BJ (cell line): Measurements from ENCODE around the gene MED16. TPM values are rescaled to one million over a fixed set of nuclear protein-coding genes. Genes with fewer than 3 reads are reported as not detected.

Experiments
- CTCF ChIA-PET: fragments of 350-600 bp; formaldehyde crosslinking; extraction: SDS; loops from one replicate; lab custom pipeline; 2021; ENCODE audit warnings: antibody characterized with exemption, inconsistent platforms; lab: Yijun Ruan, JAX
- POLR2A ChIA-PET: fragments of 300-600 bp; sonication (Branson Sonifier 250); formaldehyde crosslinking; extraction: SDS; loops from one replicate; lab custom pipeline; 2021; ENCODE audit warnings: antibody characterized with exemption; lab: Charles Lee
- DNase-seq: peaks from one replicate; pipeline ENCODE4 v3.0.0-alpha.2; 2011; ENCODE audit warnings: low read depth
- H3K27me3 ChIP-seq: 2 replicates; pipeline ENCODE4 v1.6.0; 2011; ENCODE audit warnings: low read length; ENCODE audit not compliant: control insufficient read depth, insufficient read depth
- H3K36me3 ChIP-seq: 2 replicates; pipeline ENCODE4 v1.5.1; 2011; ENCODE audit warnings: low read length; ENCODE audit not compliant: control insufficient read depth, insufficient read depth
- H3K4me3 ChIP-seq: 2 replicates; pipeline ENCODE4 v1.5.1; 2011; ENCODE audit warnings: low read depth, mild to moderate bottlenecking, control low read depth, low read length
- polyA plus RNA-seq: library from polyadenylated mRNA; depleted of rRNA; stranded (reverse); fragments of >200 nt; gene quantifications from 2 replicates; pipeline ENCODE4 v1.2.3, GENCODE V29; 2011
- TF ChIP-seq, protein P1 (sequence below): IDR thresholded peaks from 2 replicates; pipeline ENCODE4 v1.5.1; 2011; ENCODE audit warnings: low read depth, mild to moderate bottlenecking, control low read depth, inconsistent platforms, low read length, moderate library complexity; ENCODE audit not compliant: insufficient read depth

MED16 gene
- polyA plus RNA-seq, 1 experiment, result 39.8 TPM

DNA sequence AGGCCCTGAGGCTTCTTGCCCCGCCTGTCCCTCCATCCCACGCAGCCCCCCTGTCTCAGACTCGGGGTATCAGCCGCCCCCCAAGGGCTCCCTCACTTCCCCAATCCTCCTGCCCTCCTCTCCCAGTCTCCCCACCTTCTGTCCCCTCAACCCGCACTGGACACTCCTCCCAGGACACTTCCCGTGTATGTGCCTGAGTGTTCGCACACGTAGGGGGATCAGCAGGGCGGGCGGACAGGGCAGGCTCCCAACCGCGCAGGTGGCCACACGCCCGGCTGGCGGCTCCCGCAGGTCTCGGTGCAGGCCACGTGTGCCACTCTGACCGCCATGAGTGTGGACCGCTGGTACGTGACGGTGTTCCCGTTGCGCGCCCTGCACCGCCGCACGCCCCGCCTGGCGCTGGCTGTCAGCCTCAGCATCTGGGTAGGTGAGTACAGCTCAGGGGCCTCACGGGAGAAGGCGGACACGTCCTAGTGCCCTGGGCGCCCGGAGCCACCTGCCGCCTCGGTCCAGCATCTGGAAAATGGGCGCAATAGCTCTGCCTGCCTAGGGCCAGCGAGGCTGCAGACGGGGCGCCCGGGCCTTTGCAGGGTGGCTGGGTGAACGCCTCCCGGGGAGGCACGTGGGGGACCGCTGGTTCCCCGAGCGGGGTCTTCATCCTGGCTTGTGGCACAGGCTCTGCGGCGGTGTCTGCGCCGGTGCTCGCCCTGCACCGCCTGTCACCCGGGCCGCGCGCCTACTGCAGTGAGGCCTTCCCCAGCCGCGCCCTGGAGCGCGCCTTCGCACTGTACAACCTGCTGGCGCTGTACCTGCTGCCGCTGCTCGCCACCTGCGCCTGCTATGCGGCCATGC lies 26.4 kb upstream of the MED16 start:
- H3K4me3 ChIP-seq, result no peak overlapping the region
- H3K36me3 ChIP-seq, result no peaks in the 10 kb centered on the region
- CTCF ChIA-PET, result interaction anchor here (0.6 to 6.0 kb wide), 4 partner anchors 56 to 78 kb away, joined by 3 to 102 read pairs (median 9); partner anchors contain the start of gene WDR18
- DNase-seq, result no peak
- TF ChIP-seq, protein P1, sequence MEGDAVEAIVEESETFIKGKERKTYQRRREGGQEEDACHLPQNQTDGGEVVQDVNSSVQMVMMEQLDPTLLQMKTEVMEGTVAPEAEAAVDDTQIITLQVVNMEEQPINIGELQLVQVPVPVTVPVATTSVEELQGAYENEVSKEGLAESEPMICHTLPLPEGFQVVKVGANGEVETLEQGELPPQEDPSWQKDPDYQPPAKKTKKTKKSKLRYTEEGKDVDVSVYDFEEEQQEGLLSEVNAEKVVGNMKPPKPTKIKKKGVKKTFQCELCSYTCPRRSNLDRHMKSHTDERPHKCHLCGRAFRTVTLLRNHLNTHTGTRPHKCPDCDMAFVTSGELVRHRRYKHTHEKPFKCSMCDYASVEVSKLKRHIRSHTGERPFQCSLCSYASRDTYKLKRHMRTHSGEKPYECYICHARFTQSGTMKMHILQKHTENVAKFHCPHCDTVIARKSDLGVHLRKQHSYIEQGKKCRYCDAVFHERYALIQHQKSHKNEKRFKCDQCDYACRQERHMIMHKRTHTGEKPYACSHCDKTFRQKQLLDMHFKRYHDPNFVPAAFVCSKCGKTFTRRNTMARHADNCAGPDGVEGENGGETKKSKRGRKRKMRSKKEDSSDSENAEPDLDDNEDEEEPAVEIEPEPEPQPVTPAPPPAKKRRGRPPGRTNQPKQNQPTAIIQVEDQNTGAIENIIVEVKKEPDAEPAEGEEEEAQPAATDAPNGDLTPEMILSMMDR, result no peak
- H3K27me3 ChIP-seq, result peaks cover 22% of the 10 kb centered on the region
- POLR2A ChIA-PET, result no interaction called here

DNA sequence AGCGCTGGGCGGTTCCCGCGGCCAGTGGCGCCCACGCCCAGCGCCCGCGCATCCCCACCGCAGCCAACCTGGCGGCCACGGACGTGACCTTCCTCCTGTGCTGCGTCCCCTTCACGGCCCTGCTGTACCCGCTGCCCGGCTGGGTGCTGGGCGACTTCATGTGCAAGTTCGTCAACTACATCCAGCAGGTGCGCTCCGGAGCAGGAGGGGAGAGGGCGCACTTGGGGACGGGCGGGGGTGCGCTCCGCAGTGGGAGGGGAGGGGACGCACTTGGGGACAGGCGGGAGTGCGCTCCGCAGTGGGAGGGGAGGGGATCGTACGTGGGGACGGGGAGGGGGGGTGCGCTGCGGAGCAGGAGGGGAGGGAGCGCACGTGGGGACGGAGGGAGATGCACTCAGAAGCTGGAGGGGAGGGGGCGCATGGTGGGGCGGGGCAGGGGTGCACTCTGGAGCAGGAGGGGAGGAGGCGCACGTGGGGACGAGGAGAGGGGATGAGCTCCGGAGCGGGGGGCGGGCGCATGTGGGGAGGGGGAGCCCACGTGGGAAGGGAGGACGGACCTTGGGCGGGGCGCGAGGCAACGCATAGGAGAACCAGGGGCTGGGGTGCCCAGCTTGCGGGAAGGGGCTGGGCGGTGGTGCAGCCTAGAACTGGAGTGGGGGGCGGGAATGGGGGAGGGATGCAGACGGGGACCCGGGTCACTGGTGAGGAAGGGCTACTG lies 25.7 kb upstream of the MED16 start:
- H3K36me3 ChIP-seq, result no peaks in the 10 kb centered on the region
- TF ChIP-seq, protein P1, result no peak
- H3K4me3 ChIP-seq, result no peak overlapping the region
- CTCF ChIA-PET, result interaction anchor here (1.0 to 3.2 kb wide), 4 partner anchors 55 to 150 kb away, joined by 3 to 12 read pairs (median 4); no protein-coding TSS in a partner anchor
- peaks cover 22% of the 10 kb centered on the region for H3K27me3 ChIP-seq
- POLR2A ChIA-PET, result no interaction called here
- DNase-seq, result no peak

DNA sequence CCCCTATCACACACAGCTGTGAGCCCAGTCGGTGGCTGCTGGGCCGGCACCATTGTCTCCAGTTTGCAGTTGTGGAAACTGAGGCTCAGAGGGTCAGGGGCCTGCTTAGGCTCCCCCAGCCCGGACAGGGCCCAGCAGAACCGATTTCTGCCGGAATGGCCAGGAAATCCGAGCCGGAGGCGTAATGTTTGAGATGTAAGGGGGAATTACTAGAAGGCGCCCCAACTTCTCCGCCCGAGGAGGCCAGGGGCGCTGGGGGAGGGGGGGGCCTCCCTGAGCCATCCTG lies 25.1 kb upstream of the MED16 start:
- TF ChIP-seq, protein P1, result no peak
- DNase-seq, result no peak
- Histone ChIP-seq H3K36me3 (no peaks in the 10 kb centered on the region), H3K27me3 (peaks cover 22% of the 10 kb centered on the region), H3K4me3 (no peak overlapping the region)
- CTCF ChIA-PET, result interaction anchor here (1.0 to 3.2 kb wide), 4 partner anchors 55 to 149 kb away, joined by 3 to 12 read pairs (median 4); no protein-coding TSS in a partner anchor
- POLR2A ChIA-PET, result no interaction called here

DNA sequence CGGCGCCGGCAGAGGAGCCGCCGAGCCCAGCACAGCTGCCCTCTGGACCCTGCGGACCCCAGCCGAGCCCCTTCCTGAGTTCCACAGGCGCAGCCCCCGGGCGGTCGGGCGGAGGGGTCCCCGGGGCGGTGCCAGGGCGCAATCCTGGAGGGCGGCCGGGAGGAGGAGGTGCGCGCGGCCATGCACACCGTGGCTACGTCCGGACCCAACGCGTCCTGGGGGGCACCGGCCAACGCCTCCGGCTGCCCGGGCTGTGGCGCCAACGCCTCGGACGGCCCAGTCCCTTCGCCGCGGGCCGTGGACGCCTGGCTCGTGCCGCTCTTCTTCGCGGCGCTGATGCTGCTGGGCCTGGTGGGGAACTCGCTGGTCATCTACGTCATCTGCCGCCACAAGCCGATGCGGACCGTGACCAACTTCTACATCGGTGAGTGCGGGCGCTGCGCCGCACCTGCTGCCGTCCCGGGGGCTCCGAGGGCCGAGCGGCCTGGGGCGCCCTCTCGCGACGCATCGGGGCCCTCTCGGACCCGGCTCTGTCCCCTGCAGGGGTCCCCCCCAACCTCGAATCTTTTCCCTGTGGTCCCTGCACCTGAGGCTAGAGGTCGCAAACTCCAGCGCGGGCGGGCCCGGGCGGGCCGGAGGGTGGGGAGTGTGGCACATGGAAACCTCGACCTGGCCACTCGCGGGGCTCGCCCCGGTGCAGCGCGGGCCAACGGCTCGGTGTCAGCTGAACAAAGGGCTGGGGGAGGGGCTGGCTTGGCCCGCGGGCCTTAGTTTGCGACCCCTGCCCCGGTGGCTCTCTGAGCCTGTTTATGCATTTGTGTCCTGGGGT lies 24.6 kb upstream of the MED16 start, which contains the start of gene KISS1R:
Gene KISS1R, plus strand, starts transcription at position 11 of the 829 bp plus-strand sequence. Its CDS starts 170 bp downstream, at position 181.
- H3K36me3 ChIP-seq, result no peaks in the 10 kb centered on the region
- peaks cover 22% of the 10 kb centered on the region for H3K27me3 ChIP-seq
- DNase-seq, result no peak
- ChIA-PET CTCF (interaction anchor here (1.0 to 3.2 kb wide), 5 partner anchors 38 to 148 kb away, joined by 3 to 12 read pairs (median 4); no protein-coding TSS in a partner anchor), POLR2A (no interaction called here)
- H3K4me3 ChIP-seq, result no peak within 1 kb of the TSS; the same call in 1 of the 2 replicates
- TF ChIP-seq, protein P1, result peak; percentile 35
